Spleen (tissue), 7 donors: ENCODE data around the gene ERC2.

Experiments
- POLR2A ChIP-seq, 3 donors: fragments of 450-650 bp; IDR thresholded peaks; one replicate each; pipeline ENCODE4 v1.5.1; 2017; ENCODE audit warnings: antibody characterized with exemption in 3 of 3, mild to moderate bottlenecking in 1 of 3
- POLR2AphosphoS5 ChIP-seq, 3 donors: sonication (generic); formaldehyde crosslinking; IDR thresholded peaks; one replicate each; pipeline ENCODE4 v1.5.1; 2017; ENCODE audit warnings: antibody characterized with exemption in 3 of 3
- TF ChIP-seq, protein P1 (sequence below), 11 experiments: fragments of 200-600 bp in 7 of 11; fragments of 450-650 bp in 4 of 11; sonication (generic) in 4 of 11; IDR thresholded peaks in 8 of 11; conservative IDR thresholded peaks in 3 of 11; 1 replicate in 7 of 11; 2 replicates in 4 of 11; pipeline versions ENCODE4 v1.4.0 to v1.8.0; 2016 to 2021; ENCODE audit warnings: antibody characterized with exemption in 11 of 11, inconsistent platforms in 4 of 11, mild to moderate bottlenecking in 1 of 11
- donor health status: DM: no; HTN: no; CAD: no; lungs with moderate emphysema.
- donor health status: DM: no; HTN: no; CAD: no.
- donor health status: DM: no; HTN: no; CAD: no.

DNA sequence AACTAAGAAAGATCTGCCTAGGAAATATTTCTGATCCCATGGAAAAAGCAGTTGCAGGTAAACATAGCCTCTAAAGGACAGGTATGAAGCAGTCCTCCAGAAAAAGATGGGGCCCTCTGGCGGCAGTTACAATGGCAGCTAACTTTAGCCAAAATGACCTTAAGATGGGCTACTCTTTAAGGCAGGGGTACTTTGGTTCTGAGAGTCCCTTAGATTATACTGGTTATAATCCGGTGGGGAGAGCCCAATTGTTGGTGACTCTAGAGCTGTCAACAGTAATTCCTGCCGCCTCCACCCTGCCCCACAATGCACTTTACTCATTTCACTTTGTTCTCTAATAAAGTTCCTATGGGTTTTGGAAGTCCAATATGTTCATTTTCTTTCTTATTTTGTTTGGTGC lies 568.4 kb downstream of the ERC2 start:
- TF ChIP-seq, protein P1, sequence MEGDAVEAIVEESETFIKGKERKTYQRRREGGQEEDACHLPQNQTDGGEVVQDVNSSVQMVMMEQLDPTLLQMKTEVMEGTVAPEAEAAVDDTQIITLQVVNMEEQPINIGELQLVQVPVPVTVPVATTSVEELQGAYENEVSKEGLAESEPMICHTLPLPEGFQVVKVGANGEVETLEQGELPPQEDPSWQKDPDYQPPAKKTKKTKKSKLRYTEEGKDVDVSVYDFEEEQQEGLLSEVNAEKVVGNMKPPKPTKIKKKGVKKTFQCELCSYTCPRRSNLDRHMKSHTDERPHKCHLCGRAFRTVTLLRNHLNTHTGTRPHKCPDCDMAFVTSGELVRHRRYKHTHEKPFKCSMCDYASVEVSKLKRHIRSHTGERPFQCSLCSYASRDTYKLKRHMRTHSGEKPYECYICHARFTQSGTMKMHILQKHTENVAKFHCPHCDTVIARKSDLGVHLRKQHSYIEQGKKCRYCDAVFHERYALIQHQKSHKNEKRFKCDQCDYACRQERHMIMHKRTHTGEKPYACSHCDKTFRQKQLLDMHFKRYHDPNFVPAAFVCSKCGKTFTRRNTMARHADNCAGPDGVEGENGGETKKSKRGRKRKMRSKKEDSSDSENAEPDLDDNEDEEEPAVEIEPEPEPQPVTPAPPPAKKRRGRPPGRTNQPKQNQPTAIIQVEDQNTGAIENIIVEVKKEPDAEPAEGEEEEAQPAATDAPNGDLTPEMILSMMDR (IDR thresholded peaks at IDR 0.05 in 8 of 11, conservative IDR thresholded peaks at IDR 0.05 in 3 of 11): no peak
- no peak for TF ChIP-seq POLR2A (IDR thresholded peaks at IDR 0.05)
- TF ChIP-seq POLR2AphosphoS5 (IDR thresholded peaks at IDR 0.05): no peak
